Measurements from ENCODE around the gene SLC7A8.

Gene SLC7A8

DNA sequence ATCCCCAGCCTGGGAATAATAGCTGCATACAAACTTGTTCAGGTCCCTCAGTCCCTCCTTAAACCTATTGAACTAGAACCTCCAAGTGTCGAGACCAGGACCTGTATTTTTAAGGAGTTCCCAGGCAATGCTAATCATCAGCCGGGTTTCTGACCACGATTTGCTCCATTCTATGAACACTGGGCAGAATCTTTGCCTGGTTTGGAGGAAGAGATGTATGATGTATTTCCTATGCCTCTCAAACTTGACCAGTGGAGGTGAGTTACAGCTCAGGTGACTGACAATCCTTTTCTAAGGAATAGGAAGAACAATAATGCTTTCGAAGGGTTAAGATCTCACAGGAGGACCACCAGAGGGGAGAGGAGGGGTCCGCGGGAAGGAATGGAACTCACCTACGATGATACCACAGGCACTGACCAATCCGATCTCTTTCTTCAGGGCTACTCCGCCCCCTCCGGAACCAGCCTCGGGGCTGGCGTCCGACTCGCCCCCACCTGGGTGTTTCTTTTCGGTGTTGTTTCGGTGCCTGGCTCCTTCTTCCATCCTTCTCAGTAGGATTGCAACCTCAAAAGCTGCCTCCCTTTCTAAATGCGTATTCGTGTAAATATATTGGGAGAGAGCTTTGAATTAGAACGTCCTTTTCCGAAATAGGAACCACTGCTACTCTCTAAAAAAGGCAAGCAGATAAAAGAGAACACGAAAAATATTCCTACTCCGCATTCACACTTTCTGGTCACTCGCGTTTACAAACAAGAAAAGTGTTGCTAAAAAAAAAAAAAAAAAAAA is 895 bp downstream of the SLC7A8 start:
- peak in 1 of 2 donors; percentile 17 for DNase-seq (ENCODE audit: low read depth in 2 of 2)

DNA sequence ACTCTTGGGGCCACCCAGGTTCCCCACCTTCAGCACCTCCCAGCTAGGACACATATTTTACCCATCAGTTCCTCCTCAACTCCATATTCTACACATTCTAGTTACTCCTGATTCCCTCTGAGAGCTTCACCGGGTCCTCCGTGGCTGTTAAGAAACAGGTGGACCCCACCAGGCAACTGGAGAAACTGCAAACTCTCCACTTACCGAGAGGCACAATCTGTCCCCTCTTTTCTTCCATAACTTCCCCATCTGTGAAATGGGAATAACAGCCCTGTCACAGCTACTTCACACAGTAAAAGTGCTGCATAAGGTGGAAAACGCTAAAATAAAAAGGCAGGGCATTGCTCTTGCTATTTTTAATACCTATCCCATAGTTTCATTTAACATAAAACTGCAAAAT is 1.5 kb downstream of the SLC7A8 start:
- DNase-seq (ENCODE audit: low read depth in 2 of 2), result no peak

DNA sequence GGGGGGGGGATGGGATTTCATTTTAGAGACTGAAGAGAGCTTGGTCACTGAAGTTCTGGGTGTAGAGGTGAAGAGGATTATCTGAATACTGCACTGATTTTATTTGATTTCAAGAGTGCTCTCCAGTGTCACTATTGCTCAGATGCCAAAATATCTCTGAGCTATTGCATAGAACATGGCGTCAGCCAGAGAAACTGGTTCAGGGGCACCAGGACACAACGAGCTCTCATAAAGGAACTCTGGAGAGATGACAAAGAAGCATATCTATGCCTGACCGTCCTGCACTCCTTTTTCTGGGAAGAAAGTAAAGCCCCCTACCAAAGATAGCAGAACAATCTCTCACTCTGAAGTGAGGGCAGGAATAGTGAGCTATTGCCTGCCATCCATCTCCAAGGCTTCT is 2.0 kb downstream of the SLC7A8 start:
- no peak for DNase-seq (ENCODE audit: low read depth in 2 of 2)

DNA sequence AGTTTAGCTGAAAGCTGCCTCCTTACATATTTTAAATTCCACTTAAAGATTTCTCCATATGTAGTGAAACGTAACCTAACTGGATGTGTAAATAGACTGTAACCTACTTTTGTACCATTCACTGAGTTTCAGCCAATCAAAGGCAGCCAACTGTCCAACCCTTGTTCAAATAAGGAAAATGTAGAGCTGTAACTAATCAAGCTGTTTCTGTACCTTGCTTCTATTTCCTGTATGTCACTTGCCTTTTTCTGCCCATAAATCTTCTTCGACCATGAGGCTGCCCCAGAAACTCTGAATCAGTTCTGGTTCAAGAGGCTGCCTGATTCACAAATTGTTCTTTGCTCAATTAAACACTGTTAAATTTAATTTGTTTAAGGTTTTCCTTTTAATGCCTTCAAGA is 6.3 kb downstream of the SLC7A8 start:
- DNase-seq (ENCODE audit: low read depth in 2 of 2), result no peak

GRCh38 chr14:23175823-23176222 is 7.6 kb downstream of the SLC7A8 start:
- no peak for DNase-seq (ENCODE audit: low read depth in 2 of 2)

DNA sequence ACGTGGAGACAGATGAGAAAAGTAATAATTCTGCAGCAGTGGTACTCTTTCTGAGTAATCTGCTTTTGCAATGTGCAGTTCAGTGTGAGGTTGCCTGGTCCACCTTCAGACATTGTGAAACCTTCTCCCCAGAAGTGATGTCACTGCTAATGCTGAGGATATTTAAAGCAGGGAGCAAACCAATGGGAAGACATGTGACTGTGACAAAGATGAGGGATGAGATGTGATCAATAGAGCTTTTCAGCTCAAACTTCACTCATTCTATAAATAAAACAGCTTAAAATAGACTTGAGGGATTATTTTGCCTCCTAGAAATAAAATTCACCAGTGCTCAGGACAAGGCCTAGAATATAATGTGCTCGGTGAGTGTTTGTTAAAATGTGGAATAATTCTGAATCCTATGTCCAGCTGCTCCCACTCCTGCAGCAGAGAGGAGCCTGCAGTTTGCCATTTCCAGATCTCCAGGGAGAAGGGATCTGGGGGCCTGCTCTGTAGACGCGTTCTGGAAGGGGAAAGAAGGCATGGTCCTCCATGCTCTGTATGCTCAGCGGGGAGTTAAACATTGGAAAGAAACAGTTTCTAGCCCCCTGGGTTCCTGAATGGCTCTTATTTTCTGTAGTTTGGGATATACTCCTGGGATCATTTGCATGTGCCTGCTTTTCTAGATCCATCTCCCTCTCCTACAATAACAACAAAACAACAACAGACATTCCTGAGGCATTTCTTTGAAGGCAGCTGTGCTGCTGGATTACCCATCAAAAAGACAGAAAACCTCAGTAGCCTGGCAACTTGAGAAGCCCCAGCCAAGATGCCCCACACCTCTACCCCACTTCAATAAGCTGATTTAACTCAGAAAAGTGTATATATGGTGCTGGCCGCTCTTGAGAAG is 8.9 kb downstream of the SLC7A8 start:
- DNase-seq (ENCODE audit: low read depth in 2 of 2), result no peak

GRCh38 chr14:23173796-23174195 is 9.7 kb downstream of the SLC7A8 start:
- DNase-seq (ENCODE audit: low read depth in 2 of 2), result no peak

- DNase-seq (ENCODE audit: low read depth in 2 of 2), result no peak
Measured at GRCh38 chr14:23173031-23173430, 10.4 kb downstream of the SLC7A8 start.

DNA sequence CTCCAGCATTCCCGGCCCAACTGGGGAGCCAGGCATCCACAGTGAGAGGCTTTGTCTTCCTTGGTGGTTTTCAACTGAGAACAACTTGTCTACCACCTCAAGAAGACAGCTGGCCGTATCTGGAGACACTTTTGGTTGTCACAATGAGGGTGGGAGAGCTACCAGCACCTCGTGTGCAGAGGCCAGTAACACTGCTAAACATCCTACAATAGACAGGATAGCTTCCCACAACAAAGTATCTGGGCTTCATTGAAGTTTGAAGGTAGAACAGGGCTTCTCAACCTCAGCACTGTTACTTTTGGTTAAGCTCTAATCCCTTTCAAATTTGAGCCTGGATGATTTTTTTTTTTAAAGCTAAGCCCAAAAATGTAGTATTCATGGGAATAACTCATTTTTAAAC is 10.9 kb downstream of the SLC7A8 start:
- DNase-seq (ENCODE audit: low read depth in 2 of 2), result no peak

GRCh38 chr14:23172096-23172495 is 11.4 kb downstream of the SLC7A8 start:
- no peak for DNase-seq (ENCODE audit: low read depth in 2 of 2)

- DNase-seq (ENCODE audit: low read depth in 2 of 2), result no peak
Measured at GRCh38 chr14:23171222-23171975, 12.1 kb downstream of the SLC7A8 start.

- DNase-seq (ENCODE audit: low read depth in 2 of 2), result no peak
Measured at GRCh38 chr14:23169622-23170021, 13.8 kb downstream of the SLC7A8 start.

DNA sequence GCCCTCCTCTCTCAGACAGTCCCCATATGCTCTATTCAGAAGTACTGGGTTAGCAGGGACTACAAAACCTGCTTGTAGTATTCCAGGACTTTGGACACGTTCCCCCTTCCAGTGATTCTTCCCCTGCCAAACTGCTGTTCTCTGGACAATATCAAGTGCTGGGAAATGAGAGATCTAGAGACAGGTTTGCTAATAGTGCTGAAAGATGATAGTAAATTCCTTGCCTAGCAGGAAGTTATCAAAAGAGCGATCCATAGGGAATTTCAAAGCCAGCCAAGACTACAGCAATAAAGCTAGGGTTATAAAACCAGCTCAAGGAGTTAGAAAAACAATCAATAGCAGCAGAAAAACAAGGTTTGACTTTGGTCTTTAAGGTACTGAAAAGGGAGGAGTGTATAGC is 15.2 kb downstream of the SLC7A8 start:
- DNase-seq (ENCODE audit: low read depth in 2 of 2), result no peak

DNA sequence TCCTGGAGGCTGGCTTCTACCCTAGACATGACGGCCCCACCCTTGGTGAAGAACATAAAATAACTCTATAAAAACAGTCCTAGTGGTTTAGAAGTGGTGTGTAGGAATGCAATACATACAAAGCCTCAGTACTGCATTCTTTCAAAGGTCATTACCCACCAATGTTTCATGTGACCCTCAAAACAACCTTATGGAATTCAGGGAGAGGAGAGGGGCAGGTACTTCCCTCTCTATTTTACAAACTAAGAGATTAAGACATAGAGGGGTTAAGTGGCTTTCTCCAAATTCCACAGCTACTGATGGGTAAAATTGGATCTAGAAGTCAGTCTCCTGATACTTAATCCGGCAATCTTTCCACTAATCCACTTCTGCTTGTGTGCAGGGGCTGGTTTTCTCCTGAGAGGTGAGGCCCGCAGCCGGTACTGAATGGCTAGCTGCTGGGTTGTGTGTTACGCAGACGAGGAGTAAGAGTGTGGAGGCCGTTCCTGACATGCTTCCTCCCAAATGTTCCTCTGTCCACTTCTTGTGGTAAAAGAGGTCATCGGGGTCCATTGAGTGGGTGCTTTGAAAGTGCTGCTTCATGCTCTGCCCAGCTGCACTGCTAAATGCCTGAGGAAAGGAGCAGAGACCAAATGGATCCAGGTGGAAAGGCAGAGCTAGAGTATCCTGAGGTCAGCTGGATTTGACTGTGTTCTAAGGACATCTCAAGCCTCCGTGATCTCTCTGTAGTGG is 16.2 kb downstream of the SLC7A8 start:
- DNase-seq (ENCODE audit: low read depth in 2 of 2), result no peak

DNA sequence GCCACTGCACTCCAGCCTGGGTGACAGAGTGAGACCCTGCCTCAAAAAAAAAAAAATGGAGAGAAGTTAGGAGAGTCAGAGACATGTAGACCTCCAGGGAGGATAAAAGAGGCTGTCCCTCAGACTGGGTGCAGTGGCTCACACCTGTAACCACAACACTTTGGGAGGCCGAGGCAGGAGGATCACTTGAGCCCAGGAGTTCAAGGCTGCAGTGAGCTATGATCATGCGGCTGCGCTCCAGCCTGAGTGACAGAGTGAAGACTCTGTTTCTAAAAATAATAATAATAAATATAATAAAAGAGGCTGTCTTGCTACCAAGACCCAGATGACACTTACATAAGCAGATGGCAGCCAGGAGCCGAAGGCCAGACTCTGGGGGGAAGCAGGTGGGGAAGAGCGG is 18.5 kb downstream of the SLC7A8 start:
- DNase-seq (ENCODE audit: low read depth in 2 of 2), result no peak

DNA sequence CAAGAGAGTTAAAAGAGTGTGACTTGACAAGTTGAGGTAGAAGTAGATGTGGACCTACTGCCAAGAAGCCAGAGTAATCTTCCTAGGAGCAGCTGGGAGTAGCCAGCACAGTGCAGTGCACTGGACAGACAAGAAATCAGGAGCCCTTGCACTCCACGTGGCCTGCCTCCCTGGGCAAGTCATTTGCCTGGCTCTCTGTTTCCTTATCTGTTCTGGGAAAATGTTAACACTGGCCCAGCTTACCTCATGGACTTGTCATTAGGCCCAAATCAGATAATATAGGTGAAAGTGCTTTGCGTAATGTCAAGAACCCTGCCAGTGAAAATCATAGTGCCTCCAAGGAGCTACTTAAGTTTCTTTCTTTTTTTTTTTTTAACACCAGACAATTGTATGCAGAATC is 19.2 kb downstream of the SLC7A8 start:
- DNase-seq (ENCODE audit: low read depth in 2 of 2), result no peak

GRCh38 chr14:23163830-23164229 is 19.6 kb downstream of the SLC7A8 start:
- no peak for DNase-seq (ENCODE audit: low read depth in 2 of 2)

DNA sequence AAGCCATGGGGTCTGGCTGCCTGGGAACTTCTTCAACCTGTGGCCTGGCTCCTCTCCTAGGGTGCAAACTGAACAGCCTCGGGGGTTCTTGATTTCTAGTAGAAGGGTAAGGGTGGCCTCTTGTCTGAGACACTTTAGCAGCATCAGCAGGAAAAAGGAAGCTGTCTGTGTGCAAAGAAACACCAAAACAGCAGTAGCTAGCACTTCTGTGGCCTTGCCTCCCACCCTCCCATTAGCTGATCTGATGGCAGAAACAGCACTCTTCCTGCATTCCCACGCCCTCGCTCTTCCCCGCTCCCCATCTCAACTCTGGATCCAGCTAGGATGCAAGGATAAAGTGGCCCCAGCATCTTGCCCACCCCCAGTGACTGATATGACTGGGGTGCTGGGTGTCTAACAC is 20.7 kb downstream of the SLC7A8 start:
- DNase-seq (ENCODE audit: low read depth in 2 of 2), result no peak

DNA sequence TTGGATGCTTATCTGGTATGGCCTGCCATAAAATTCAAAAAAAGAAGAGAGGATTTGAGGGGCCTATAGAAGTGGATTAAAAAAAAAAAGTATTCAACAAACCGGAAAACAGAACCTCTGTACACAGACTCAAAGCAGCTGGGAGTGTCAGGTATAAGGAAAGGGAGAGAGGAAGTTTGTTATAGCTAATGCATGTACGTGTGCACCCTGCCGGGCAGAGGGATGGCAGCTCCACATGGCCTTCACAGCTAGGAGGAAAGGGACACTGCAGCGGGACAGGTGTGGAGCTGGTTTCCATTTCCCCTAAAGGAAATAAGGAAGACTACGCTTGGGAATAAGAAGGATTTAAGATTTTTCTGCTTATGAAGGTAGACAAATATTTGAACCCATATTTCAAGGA is 21.5 kb downstream of the SLC7A8 start:
- DNase-seq (ENCODE audit: low read depth in 2 of 2), result no peak

- DNase-seq (ENCODE audit: low read depth in 2 of 2), result no peak
Measured at GRCh38 chr14:23160924-23161522, 22.4 kb downstream of the SLC7A8 start.

DNA sequence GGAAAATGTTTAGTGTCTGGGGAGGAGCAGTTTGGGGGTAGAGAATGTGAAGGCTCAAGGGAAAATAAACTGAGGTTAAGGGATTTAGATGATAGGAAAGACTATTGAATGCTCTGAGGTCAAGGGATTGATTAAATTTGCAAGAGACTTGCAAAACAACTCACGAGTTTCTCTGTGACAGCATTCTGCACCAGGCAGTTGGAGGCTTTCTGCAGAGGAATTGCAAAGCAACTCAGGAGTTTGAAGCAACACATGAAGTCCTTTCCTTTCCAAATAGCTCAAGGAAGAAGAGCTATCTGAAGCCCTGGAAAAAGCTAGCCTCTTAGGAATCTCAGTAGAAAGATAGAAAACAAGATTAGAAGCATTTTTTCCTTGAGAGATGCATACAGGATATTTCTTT is 23.9 kb downstream of the SLC7A8 start:
- no peak for DNase-seq (ENCODE audit: low read depth in 2 of 2)
